ENCODE measurements around the gene YIPF5. TPM values are rescaled to one million over a fixed set of nuclear protein-coding genes. Genes with fewer than 3 reads are reported as not detected.
A peak's percentile ranks its signal among the peaks of the same experiment; 100 is the strongest.

The YIPF5 gene
- total RNA-seq, 1 donor from 2014 or later, result 42.5 TPM

DNA sequence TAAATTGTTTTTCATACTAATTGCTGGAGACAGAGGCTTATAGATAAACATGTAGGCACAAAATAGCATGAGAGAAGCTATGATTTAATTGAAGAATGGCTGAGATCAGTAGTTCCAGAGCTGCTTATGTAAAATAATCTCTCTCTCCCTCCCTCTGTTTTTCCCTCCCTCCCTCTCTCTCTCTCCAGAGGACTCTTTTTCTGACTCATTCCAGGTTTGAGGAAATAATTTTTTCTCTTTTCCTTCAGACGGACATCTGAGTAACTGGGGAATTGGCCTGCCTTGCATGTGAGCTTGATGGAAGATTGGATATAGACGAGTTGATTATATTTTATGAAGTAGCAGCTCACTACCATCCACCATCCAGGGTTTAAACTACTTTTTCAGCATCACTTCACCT lies 35.7 kb upstream of the YIPF5 start:
- H3K27me3 Mint-ChIP-seq (ENCODE audit: unreplicated experiment), result no peaks in the 10 kb centered on the region
- H3K4me3 Mint-ChIP-seq (ENCODE audit: unreplicated experiment), result peak overlapping the region; percentile 86
- no peak for DNase-seq
- TF ChIP-seq, protein P1, sequence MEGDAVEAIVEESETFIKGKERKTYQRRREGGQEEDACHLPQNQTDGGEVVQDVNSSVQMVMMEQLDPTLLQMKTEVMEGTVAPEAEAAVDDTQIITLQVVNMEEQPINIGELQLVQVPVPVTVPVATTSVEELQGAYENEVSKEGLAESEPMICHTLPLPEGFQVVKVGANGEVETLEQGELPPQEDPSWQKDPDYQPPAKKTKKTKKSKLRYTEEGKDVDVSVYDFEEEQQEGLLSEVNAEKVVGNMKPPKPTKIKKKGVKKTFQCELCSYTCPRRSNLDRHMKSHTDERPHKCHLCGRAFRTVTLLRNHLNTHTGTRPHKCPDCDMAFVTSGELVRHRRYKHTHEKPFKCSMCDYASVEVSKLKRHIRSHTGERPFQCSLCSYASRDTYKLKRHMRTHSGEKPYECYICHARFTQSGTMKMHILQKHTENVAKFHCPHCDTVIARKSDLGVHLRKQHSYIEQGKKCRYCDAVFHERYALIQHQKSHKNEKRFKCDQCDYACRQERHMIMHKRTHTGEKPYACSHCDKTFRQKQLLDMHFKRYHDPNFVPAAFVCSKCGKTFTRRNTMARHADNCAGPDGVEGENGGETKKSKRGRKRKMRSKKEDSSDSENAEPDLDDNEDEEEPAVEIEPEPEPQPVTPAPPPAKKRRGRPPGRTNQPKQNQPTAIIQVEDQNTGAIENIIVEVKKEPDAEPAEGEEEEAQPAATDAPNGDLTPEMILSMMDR (IDR thresholded peaks at IDR 0.05; ENCODE audit: partially characterized antibody, unreplicated experiment), result no peak
- H3K36me3 Mint-ChIP-seq (ENCODE audit: unreplicated experiment), result no peaks in the 10 kb centered on the region
- H3K27ac Mint-ChIP-seq (ENCODE audit: unreplicated experiment), result peak overlapping the region; percentile 35
- H3K4me1 Mint-ChIP-seq (ENCODE audit: low read depth, unreplicated experiment), result peaks cover 10% of the 10 kb centered on the region
- H3K9me3 Mint-ChIP-seq (ENCODE audit: unreplicated experiment), result peaks cover 4% of the 10 kb centered on the region

DNA sequence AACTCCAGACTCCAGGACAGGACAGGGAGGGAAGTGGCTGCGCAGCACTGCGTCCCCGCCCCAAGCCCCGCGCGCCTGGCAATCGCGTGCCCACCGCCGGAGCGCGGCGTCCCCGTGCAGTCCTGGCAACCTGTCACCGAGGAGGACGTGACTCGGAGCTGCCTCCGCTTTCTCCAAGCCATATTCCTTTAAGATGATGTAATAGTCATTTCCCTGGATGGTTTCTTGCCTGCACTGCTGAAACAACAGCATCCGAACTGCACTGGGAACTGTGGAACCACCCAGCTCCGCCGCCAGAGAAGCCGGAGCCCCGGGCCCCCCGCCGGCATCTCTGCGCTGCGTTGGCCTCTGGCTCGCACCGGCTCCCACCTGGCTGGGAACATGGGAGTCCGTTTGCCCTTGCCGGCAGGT lies 34.7 kb upstream of the YIPF5 start:
- peak; percentile 69 for DNase-seq
- peak overlapping the region; percentile 74 for H3K27ac Mint-ChIP-seq (ENCODE audit: unreplicated experiment)
- H3K4me3 Mint-ChIP-seq (ENCODE audit: unreplicated experiment), result peak overlapping the region; percentile 86
- H3K4me1 Mint-ChIP-seq (ENCODE audit: low read depth, unreplicated experiment), result peaks cover 10% of the 10 kb centered on the region
- no peaks in the 10 kb centered on the region for H3K36me3 Mint-ChIP-seq (ENCODE audit: unreplicated experiment)
- H3K9me3 Mint-ChIP-seq (ENCODE audit: unreplicated experiment), result peaks cover 4% of the 10 kb centered on the region
- no peaks in the 10 kb centered on the region for H3K27me3 Mint-ChIP-seq (ENCODE audit: unreplicated experiment)
- TF ChIP-seq, protein P1 (IDR thresholded peaks at IDR 0.05; ENCODE audit: partially characterized antibody, unreplicated experiment), result no peak

DNA sequence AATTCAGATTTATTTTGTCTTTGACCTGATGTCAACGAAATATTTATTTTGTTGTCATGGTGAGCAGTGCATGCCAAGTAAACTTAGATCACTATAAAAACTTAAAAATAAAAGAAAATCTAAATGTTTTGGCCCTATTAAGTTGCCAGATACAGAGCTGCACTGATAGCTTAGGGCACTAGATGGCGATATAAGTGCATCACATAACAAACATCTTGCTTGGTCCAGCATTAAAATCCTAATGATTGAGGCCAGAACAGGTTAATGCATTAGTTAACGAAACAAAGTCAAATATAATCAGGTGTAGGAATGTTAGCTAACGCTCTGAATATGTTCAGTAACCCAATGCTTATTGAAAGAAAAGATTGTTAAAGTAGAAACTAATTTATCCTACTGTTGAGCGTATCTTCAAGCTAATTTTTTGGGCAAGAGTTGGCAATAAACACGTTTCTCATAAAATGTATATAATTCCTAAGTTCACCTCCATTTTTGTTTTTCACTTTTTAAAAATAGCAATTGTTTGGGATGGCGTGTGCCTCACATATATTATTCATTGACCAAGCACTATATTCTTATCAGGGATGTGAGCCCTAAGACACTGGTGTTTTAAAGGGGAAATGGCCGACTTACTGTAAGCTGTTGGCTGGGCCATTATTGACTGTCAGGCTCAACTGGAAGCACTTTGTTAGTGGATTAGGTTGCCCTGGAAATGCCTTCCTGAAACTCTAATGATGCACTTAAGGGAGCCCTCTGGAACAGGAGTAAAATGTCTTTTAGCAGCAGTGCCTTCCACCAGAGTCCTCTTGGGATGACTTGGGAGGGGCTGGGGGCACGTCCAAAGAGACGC lies 33.5 kb upstream of the YIPF5 start:
- DNase-seq, result peak; percentile 48
- Mint-ChIP-seq H3K27ac (ENCODE audit: unreplicated experiment) (peak overlapping the region; percentile 74), H3K4me3 (ENCODE audit: unreplicated experiment) (peak overlapping the region; percentile 86), H3K36me3 (ENCODE audit: unreplicated experiment) (no peaks in the 10 kb centered on the region), H3K9me3 (ENCODE audit: unreplicated experiment) (no peaks in the 10 kb centered on the region), H3K4me1 (ENCODE audit: low read depth, unreplicated experiment) (peaks cover 10% of the 10 kb centered on the region), H3K27me3 (ENCODE audit: unreplicated experiment) (no peaks in the 10 kb centered on the region)
- TF ChIP-seq, protein P1 (IDR thresholded peaks at IDR 0.05; ENCODE audit: partially characterized antibody, unreplicated experiment), result peak; percentile 88

DNA sequence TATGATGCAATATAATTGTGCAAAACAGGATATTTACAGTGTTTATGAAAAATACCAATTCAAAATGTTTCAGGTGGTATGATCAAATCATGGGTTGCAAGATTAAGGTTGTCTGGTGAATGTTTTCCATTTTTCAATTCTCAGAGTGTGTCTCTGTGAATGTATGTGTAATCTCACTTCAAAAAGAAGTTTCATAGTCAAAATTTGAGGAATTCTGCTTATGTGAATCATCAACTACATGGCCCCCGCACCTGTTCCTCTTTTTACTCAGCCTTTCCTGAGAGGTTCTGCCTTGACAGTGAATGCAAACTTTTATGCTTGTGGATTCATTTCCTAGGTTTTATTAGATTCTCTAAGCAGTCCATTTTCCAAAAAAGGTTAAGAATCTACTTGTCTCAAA lies 32.3 kb upstream of the YIPF5 start:
- Mint-ChIP-seq H3K9me3 (ENCODE audit: unreplicated experiment) (no peaks in the 10 kb centered on the region), H3K4me1 (ENCODE audit: low read depth, unreplicated experiment) (peaks cover 8% of the 10 kb centered on the region)
- DNase-seq, result no peak

More for the DNA sequence above, 32.3 kb upstream of the YIPF5 start:
- Mint-ChIP-seq H3K27me3 (ENCODE audit: unreplicated experiment) (no peaks in the 10 kb centered on the region), H3K4me3 (ENCODE audit: unreplicated experiment) (no peak overlapping the region), H3K27ac (ENCODE audit: unreplicated experiment) (no peak overlapping the region), H3K36me3 (ENCODE audit: unreplicated experiment) (no peaks in the 10 kb centered on the region)
- TF ChIP-seq, protein P1 (IDR thresholded peaks at IDR 0.05; ENCODE audit: partially characterized antibody, unreplicated experiment), result no peak
